Measurements from ENCODE around the gene MYZAP.

MYZAP gene

GRCh38 chr15:57596301-57596855, 4.7 kb downstream of the MYZAP start:
- no peak for TF ChIP-seq ZFX (IDR thresholded peaks at IDR 0.05; ENCODE audit: borderline replicate concordance)
- no peak for TF ChIP-seq CTCF (IDR thresholded peaks at IDR 0.05)
- no peak overlapping the region for H3K27ac ChIP-seq

- H3K27ac ChIP-seq: no peak overlapping the region
- TF ChIP-seq CTCF (IDR thresholded peaks at IDR 0.05) (no peak), ZFX (IDR thresholded peaks at IDR 0.05; ENCODE audit: borderline replicate concordance) (no peak)
Measured at GRCh38 chr15:57596978-57597377, 5.3 kb downstream of the MYZAP start.

GRCh38 chr15:57597431-57597830, 5.7 kb downstream of the MYZAP start:
- no peak overlapping the region for H3K27ac ChIP-seq
- TF ChIP-seq CTCF (IDR thresholded peaks at IDR 0.05): no peak
- no peak for TF ChIP-seq ZFX (IDR thresholded peaks at IDR 0.05; ENCODE audit: borderline replicate concordance)

GRCh38 chr15:57598346-57598745, 6.6 kb downstream of the MYZAP start:
- no peak overlapping the region for H3K27ac ChIP-seq
- no peak for TF ChIP-seq CTCF (IDR thresholded peaks at IDR 0.05)
- TF ChIP-seq ZFX (IDR thresholded peaks at IDR 0.05; ENCODE audit: borderline replicate concordance): no peak

- no peak for TF ChIP-seq CTCF (IDR thresholded peaks at IDR 0.05)
- no peak for TF ChIP-seq ZFX (IDR thresholded peaks at IDR 0.05; ENCODE audit: borderline replicate concordance)
- H3K27ac ChIP-seq: no peak overlapping the region
Measured at GRCh38 chr15:57599296-57599810, 7.6 kb downstream of the MYZAP start.

GRCh38 chr15:57600197-57600596, 8.5 kb downstream of the MYZAP start:
- no peak for TF ChIP-seq ZFX (IDR thresholded peaks at IDR 0.05; ENCODE audit: borderline replicate concordance)
- no peak overlapping the region for H3K27ac ChIP-seq

GRCh38 chr15:57604507-57604906, 12.8 kb downstream of the MYZAP start:
- TF ChIP-seq CTCF (IDR thresholded peaks at IDR 0.05) (no peak), ZFX (IDR thresholded peaks at IDR 0.05; ENCODE audit: borderline replicate concordance) (no peak)
- no peak overlapping the region for H3K27ac ChIP-seq

GRCh38 chr15:57605491-57605890, 13.8 kb downstream of the MYZAP start:
- H3K27ac ChIP-seq: no peak overlapping the region
- TF ChIP-seq ZFX (IDR thresholded peaks at IDR 0.05; ENCODE audit: borderline replicate concordance): no peak
- no peak for TF ChIP-seq CTCF (IDR thresholded peaks at IDR 0.05)

Data from 22Rv1 (cell line).